ENCODE results near the gene IQSEC1. TPM values are rescaled to one million over a fixed set of nuclear protein-coding genes. Genes with fewer than 3 reads are reported as not detected.

Gene IQSEC1
- polyA plus RNA-seq, 1 experiment: 3.6 TPM

GRCh38 chr3:12922881-12923431 is 150.3 kb downstream of the IQSEC1 start:
- POLR2A ChIA-PET: no interaction called here
- CTCF ChIA-PET: interaction anchor here (1.1 kb wide), 1 partner anchor 62 kb away, joined by 4 read pairs; no protein-coding TSS in a partner anchor

GRCh38 chr3:12922306-12922705 is 150.9 kb downstream of the IQSEC1 start:
- H3K4me3 ChIP-seq (ENCODE audit: low read depth, low read length): no peak overlapping the region
- no peak for DNase-seq (ENCODE audit: low read depth, low spot score)
- CTCF ChIA-PET: interaction anchor here (1.1 kb wide), 1 partner anchor 62 kb away, joined by 4 read pairs; no protein-coding TSS in a partner anchor
- H3K9me3 ChIP-seq (ENCODE audit: control insufficient read depth, insufficient read depth, low read length): no peaks in the 10 kb centered on the region; the same call in 1 of the 2 replicates
- no peak overlapping the region for H3K27ac ChIP-seq (ENCODE audit: low read depth, low read length)
- H3K27me3 ChIP-seq (ENCODE audit: control insufficient read depth, insufficient read depth, low read length): no peaks in the 10 kb centered on the region
- POLR2A ChIA-PET: no interaction called here
- no peak for TF ChIP-seq CTCF (IDR thresholded peaks at IDR 0.05; ENCODE audit: low read depth, low read length)

More at GRCh38 chr3:12922881-12923431, 150.3 kb downstream of the IQSEC1 start:
- Histone ChIP-seq H3K27me3 (ENCODE audit: control insufficient read depth, insufficient read depth, low read length) (no peaks in the 10 kb centered on the region), H3K27ac (ENCODE audit: low read depth, low read length) (no peak overlapping the region), H3K4me3 (ENCODE audit: low read depth, low read length) (no peak overlapping the region), H3K9me3 (ENCODE audit: control insufficient read depth, insufficient read depth, low read length) (no peaks in the 10 kb centered on the region; the same call in 1 of the 2 replicates)
- no peak for TF ChIP-seq CTCF (IDR thresholded peaks at IDR 0.05; ENCODE audit: low read depth, low read length)
- no peak for DNase-seq (ENCODE audit: low read depth, low spot score)

- Histone ChIP-seq H3K27me3 (ENCODE audit: control insufficient read depth, insufficient read depth, low read length) (no peaks in the 10 kb centered on the region), H3K4me3 (ENCODE audit: low read depth, low read length) (no peak overlapping the region), H3K27ac (ENCODE audit: low read depth, low read length) (no peak overlapping the region), H3K9me3 (ENCODE audit: control insufficient read depth, insufficient read depth, low read length) (no peaks in the 10 kb centered on the region; the same call in 1 of the 2 replicates)
- no peak for DNase-seq (ENCODE audit: low read depth, low spot score)
- no peak for TF ChIP-seq CTCF (IDR thresholded peaks at IDR 0.05; ENCODE audit: low read depth, low read length)
- CTCF ChIA-PET: interaction anchor here (1.1 kb wide), 1 partner anchor 63 kb away, joined by 4 read pairs; no protein-coding TSS in a partner anchor
- POLR2A ChIA-PET: no interaction called here
Observed at GRCh38 chr3:12921736-12922135, 151.5 kb downstream of the IQSEC1 start.

GRCh38 chr3:12920967-12921366 is 152.3 kb downstream of the IQSEC1 start:
- Histone ChIP-seq H3K27ac (ENCODE audit: low read depth, low read length) (no peak overlapping the region), H3K9me3 (ENCODE audit: control insufficient read depth, insufficient read depth, low read length) (no peaks in the 10 kb centered on the region; the same call in 1 of the 2 replicates), H3K4me3 (ENCODE audit: low read depth, low read length) (no peak overlapping the region), H3K27me3 (ENCODE audit: control insufficient read depth, insufficient read depth, low read length) (no peaks in the 10 kb centered on the region)
- no peak for DNase-seq (ENCODE audit: low read depth, low spot score)
- TF ChIP-seq CTCF (IDR thresholded peaks at IDR 0.05; ENCODE audit: low read depth, low read length): no peak
- CTCF ChIA-PET: no interaction called here
- POLR2A ChIA-PET: no interaction called here

GRCh38 chr3:12919205-12919604 is 154.0 kb downstream of the IQSEC1 start:
- Histone ChIP-seq H3K27ac (ENCODE audit: low read depth, low read length) (no peak overlapping the region), H3K27me3 (ENCODE audit: control insufficient read depth, insufficient read depth, low read length) (no peaks in the 10 kb centered on the region), H3K9me3 (ENCODE audit: control insufficient read depth, insufficient read depth, low read length) (no peaks in the 10 kb centered on the region; the same call in 1 of the 2 replicates), H3K4me3 (ENCODE audit: low read depth, low read length) (no peak overlapping the region)
- ChIA-PET CTCF (no interaction called here), POLR2A (no interaction called here)
- DNase-seq (ENCODE audit: low read depth, low spot score): no peak
- no peak for TF ChIP-seq CTCF (IDR thresholded peaks at IDR 0.05; ENCODE audit: low read depth, low read length)

Measured in AG04450 (cell line).